Ovary (tissue), 9 donors: Measurements from ENCODE around the gene MYH15. TPM values are rescaled to one million over a fixed set of nuclear protein-coding genes. Genes with fewer than 3 reads are reported as not detected.
A peak's percentile ranks its signal among the peaks of the same experiment; 100 is the strongest.

ENCODE experiments used
- DNase-seq, 5 donors: peaks; one replicate each; pipeline ENCODE4 v3.0.0-alpha.2; 2019 to 2020
- H3K27ac ChIP-seq, 2 donors: fragments of 200-600 bp; one replicate each; pipeline versions ENCODE4 v1.5.1 to v1.8.0; 2019 to 2022
- H3K27me3 ChIP-seq: fragments of 200-600 bp; one replicate; pipeline ENCODE4 v1.8.0; 2022
- H3K36me3 ChIP-seq: fragments of 200-600 bp; sonication (generic); one replicate; pipeline ENCODE4 v1.5.1; 2019
- H3K4me1 ChIP-seq: one replicate; pipeline ENCODE4 v1.8.1; 2013; ENCODE audit warnings: mild to moderate bottlenecking, moderate library complexity; ENCODE audit not compliant: insufficient read depth
- H3K4me3 ChIP-seq: fragments of 200-600 bp; sonication (generic); one replicate; pipeline ENCODE4 v1.5.1; 2017
- H3K9me3 ChIP-seq, 2 donors: fragments of 200-600 bp in 1 of 2; sonication (generic) in 1 of 2; one replicate each; pipeline versions ENCODE4 v1.5.1 to v1.8.1; 2013 to 2019; ENCODE audit warnings: mild to moderate bottlenecking in 1 of 2, moderate library complexity in 1 of 2
- EP300 ChIP-seq: sonication (generic); formaldehyde crosslinking; IDR thresholded peaks from one replicate; pipeline ENCODE4 v1.6.1; 2017; ENCODE audit warnings: antibody characterized with exemption
- POLR2A ChIP-seq: fragments of 450-650 bp; IDR thresholded peaks from one replicate; pipeline ENCODE4 v1.6.1; 2017; ENCODE audit warnings: antibody characterized with exemption, mild to moderate bottlenecking, moderate library complexity
- WGBS, 3 donors: extraction: QIAGEN DNeasy Blood & Tissue Kit in 1 of 3; methylation state at CpG; one replicate each; pipeline versions ENCODE4 v1.1.5 to v1.1.7; 2013 to 2017; 5-methylcytosine and 5-hydroxymethylcytosine counted together
- intact Hi-C, 4 donors: fragments of 100-400 bp; cut with DNase I; formaldehyde crosslinking; loops; one replicate each; pipeline versions ENCODE4 v1.11.0 to v1.15.1; 2022 to 2023
- polyA plus RNA-seq, 2 donors: library from polyadenylated mRNA; stranded (reverse); fragments of 200-250 nt in 1 of 2; fragments of 350-450 nt in 1 of 2; fragmentation: Illumina TruSeq in 1 of 2; extraction: RNeasy Lipid Tissue Mini Kit (QIAGEN cat#74804) in 1 of 2; gene quantifications; one replicate each; pipeline ENCODE4 v1.2.3, GENCODE V29; 2013 to 2014
- total RNA-seq, 7 donors: library from RNA; depleted of rRNA in 2 of 7; stranded (reverse); fragments of >200 nt in 2 of 7; fragmentation: NEBNext Ultra II Directional in 3 of 7; extraction: Animal tissue kit (Norgen Biotek cat#: 25700) in 3 of 7; gene quantifications; one replicate each; pipeline versions ENCODE4 v1.1.0 to v1.2.4, GENCODE V29; 2016 to 2023
- TF ChIP-seq, protein P1 (sequence below), 3 donors: fragments of 450-650 bp in 2 of 3; fragments of 200-600 bp in 1 of 3; IDR thresholded peaks; one replicate each; pipeline versions ENCODE4 v1.5.1 to v1.8.0; 2016 to 2022; ENCODE audit warnings: antibody characterized with exemption in 3 of 3, mild to moderate bottlenecking in 1 of 3
- donor health status: DM: no; HTN: no; CAD: no; lungs with moderate emphysema.
- donor health status: DM: no; HTN: no; CAD: no.
- donor health status: Bipolar disorder and iron deficiency.
- donor health status: DM: yes; HTN: yes; CAD: no.
- donor health status: DM: no; HTN: no; CAD: no.
- donor health status: DM: yes; HTN: yes; CAD: no.

MYH15 gene
- total and polyA plus RNA-seq, 9 donors: 0.05 to 0.57 (median 0.11) TPM; not detected in 3

DNA sequence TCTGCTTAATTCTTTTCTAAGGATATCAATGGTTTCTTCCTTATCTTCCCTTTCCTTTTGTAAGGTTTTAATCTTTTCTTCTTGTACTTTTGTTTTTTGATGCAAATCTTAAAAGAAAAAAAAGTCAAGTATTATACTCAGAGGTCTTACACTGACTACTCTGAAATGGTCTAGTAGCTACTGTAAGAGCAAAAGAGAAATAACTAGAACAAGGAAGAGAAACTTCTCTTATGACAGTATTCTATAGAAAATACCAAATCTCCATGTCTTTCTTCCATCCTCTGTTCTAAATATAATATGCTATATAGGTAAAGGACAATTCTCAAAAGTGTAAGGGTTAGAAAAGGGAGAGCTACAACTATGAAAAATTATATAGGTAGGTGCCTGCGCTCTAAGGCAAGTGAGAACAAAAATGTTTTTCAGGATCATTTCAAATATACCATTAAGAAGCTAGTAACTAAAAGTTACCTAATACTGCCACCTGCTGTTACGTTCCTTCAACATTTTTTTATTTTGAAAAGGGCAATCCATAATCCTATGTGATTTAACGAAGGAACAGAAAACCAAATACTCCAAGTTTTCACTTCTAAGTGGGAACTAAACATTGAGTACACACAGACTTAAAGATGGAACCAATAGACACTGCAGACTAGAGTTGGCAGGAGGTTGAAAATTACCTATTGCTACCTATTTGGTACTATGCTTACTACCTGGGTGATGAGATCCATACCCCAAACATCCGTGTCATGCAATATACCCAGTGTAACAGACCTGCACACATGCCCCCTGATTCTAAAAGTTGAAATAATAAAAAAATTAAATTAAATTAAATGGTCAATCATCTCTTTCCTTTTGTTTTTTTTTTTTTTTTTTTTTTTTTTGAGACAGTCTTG lies 42.1 kb upstream of the MYH15 start:
- 37 to 43% (median 43%) methylated on average over 4 of the region's 4 CpGs for WGBS, 3 donors
- Histone ChIP-seq H3K4me3 (no peak overlapping the region), H3K9me3 (no peaks in the 10 kb centered on the region), H3K4me1 (no peaks in the 10 kb centered on the region), H3K27ac (no peak overlapping the region), H3K27me3 (no peaks in the 10 kb centered on the region), H3K36me3 (no peaks in the 10 kb centered on the region)
- TF ChIP-seq POLR2A: no peak
- TF ChIP-seq, protein P1, sequence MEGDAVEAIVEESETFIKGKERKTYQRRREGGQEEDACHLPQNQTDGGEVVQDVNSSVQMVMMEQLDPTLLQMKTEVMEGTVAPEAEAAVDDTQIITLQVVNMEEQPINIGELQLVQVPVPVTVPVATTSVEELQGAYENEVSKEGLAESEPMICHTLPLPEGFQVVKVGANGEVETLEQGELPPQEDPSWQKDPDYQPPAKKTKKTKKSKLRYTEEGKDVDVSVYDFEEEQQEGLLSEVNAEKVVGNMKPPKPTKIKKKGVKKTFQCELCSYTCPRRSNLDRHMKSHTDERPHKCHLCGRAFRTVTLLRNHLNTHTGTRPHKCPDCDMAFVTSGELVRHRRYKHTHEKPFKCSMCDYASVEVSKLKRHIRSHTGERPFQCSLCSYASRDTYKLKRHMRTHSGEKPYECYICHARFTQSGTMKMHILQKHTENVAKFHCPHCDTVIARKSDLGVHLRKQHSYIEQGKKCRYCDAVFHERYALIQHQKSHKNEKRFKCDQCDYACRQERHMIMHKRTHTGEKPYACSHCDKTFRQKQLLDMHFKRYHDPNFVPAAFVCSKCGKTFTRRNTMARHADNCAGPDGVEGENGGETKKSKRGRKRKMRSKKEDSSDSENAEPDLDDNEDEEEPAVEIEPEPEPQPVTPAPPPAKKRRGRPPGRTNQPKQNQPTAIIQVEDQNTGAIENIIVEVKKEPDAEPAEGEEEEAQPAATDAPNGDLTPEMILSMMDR (IDR thresholded peaks at IDR 0.05): peak in 1 of 3 donors; percentile 23
- no peak for DNase-seq
- intact Hi-C loops: loop anchor here in 3 of 4 donors (5.0 to 10.0 kb wide), 3 partner anchors 58 to 68 kb away; no protein-coding TSS in a partner anchor

DNA sequence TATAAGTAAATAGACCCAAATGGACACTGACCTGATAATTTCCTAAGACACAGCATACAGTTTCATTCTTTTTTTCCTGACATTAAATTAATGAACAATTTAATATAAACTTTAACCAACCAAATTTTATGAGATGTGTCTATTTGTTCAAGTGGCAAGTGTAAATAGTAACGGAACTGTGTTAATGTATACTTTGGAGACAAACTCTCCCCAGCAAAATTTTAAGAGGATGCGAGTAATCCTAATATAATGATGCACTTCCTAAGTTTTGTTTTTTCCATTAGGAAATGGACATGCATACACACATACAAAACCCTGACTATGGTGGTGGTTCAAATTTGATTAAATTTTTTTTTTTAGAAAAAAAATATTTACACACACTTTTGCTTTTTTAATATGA lies 38.5 kb upstream of the MYH15 start:
- Histone ChIP-seq H3K4me1 (no peaks in the 10 kb centered on the region), H3K4me3 (no peak overlapping the region), H3K27ac (no peak overlapping the region), H3K9me3 (no peaks in the 10 kb centered on the region), H3K36me3 (no peaks in the 10 kb centered on the region), H3K27me3 (no peaks in the 10 kb centered on the region)
- intact Hi-C loops: loop anchor here in 1 of 4 donors (5.0 kb wide), 1 partner anchor 57 kb away; no protein-coding TSS in a partner anchor
- WGBS, 3 donors: 97 to 98% (median 97%) methylated on average over 2 of the region's 2 CpGs
- no peak for TF ChIP-seq POLR2A
- TF ChIP-seq, protein P1 (IDR thresholded peaks at IDR 0.05): no peak
- no peak for TF ChIP-seq EP300
- no peak for DNase-seq

DNA sequence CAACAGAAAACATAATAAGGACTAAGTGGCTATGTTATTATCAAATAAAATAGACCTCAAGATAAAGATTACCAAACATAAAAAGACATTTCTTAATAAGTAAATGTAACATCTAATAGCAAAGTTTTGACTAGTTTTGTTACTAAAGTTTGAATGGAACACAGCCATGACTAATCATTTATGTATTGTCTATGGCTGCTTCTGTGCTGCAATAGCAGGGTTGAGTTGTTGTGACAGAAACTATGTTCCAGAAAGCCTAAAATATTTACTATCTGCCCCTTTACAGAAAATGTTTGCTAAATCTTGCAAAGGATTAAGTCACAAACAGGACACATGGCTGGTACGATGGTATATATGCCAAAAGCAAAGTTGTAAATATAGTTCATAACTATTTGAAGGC lies 37.9 kb upstream of the MYH15 start:
- H3K4me3 ChIP-seq: no peak overlapping the region
- no peaks in the 10 kb centered on the region for H3K9me3 ChIP-seq
- WGBS, 3 donors: 57 to 68% (median 68%) methylated on average over 1 of the region's 1 CpG
- H3K4me1 ChIP-seq: no peaks in the 10 kb centered on the region
- intact Hi-C loops: loop anchor here in 1 of 4 donors (5.0 kb wide), 1 partner anchor 56 kb away; no protein-coding TSS in a partner anchor
- TF ChIP-seq POLR2A: no peak
- TF ChIP-seq EP300: no peak
- TF ChIP-seq, protein P1 (IDR thresholded peaks at IDR 0.05): no peak
- H3K27ac ChIP-seq: no peak overlapping the region
- H3K27me3 ChIP-seq: no peaks in the 10 kb centered on the region
- no peaks in the 10 kb centered on the region for H3K36me3 ChIP-seq
- no peak for DNase-seq

DNA sequence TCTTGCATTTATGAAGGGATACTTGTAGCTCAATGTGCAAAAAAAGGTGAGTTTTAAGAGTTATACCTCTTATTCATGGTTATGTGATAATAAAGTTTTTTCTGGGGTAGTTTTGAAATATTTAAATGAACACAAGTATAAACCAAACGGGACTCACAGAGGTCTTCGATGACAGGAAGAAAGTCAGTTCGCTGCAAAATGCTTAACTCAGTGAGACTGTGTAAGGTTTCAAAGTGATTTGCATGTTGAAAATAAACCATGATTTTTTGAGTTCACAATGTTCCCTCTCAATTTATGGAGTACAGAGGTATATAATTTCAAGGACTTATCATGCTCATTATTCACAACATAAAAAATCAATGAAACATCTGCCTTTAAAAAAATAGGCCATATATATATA lies 36.3 kb upstream of the MYH15 start:
- DNase-seq: no peak
- TF ChIP-seq EP300 (no peak), POLR2A (no peak)
- TF ChIP-seq, protein P1 (IDR thresholded peaks at IDR 0.05): no peak
- WGBS, 3 donors: 45 to 56% (median 47%) methylated on average over 3 of the region's 3 CpGs
- no peaks in the 10 kb centered on the region for H3K27me3 ChIP-seq
- no peaks in the 10 kb centered on the region for H3K4me1 ChIP-seq
- no peaks in the 10 kb centered on the region for H3K36me3 ChIP-seq
- no peak overlapping the region for H3K4me3 ChIP-seq
- no peaks in the 10 kb centered on the region for H3K9me3 ChIP-seq
- no peak overlapping the region for H3K27ac ChIP-seq
- intact Hi-C loops: loop anchor here in 1 of 4 donors (5.0 kb wide), 1 partner anchor 54 kb away; no protein-coding TSS in a partner anchor
